Ammon's horn (tissue), 1 donor: ENCODE data around the gene FKRP.

Experiments
- DNase-seq: peaks from one replicate; pipeline ENCODE4 v3.0.0-alpha.2; 2016; ENCODE audit warnings: low spot score

FKRP gene

GRCh38 chr19:46732172-46732938 lies 13.5 kb upstream of the FKRP start:
- no peak for DNase-seq

- peak; percentile 72 for DNase-seq
Measured at GRCh38 chr19:46732966-46733689, 12.7 kb upstream of the FKRP start.

DNA sequence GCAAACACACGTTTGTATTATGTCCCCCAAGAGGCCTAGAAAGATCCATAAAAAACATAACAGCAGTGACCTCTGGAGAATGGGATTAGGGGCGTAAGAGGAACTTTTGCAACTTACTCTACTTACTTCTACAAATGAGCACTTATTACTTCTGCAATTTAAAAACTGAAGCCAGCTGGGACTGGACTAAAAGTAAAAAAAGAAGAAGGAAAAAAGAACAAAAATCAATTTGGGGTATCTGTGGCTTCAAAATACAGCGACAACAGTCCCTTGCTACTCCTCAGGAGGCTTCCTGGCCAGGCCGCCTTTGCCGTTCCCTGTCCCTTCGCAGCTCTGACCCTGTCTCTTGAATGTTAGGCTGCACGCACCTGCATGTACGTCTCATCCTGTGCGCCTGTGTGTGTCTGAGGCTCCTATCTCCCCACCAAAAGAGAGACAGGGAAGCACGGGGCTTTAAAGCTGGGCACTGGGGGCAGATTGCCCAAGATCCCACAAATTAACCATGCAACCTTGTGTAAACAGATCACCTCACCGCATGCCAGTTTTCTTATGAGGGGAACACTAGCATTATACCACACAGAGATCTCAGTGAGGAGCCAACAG lies 12.1 kb upstream of the FKRP start:
- DNase-seq, result no peak

- no peak for DNase-seq
Measured at GRCh38 chr19:46736531-46737297, 9.1 kb upstream of the FKRP start.

- DNase-seq, result no peak
Measured at GRCh38 chr19:46737298-46737654, 8.6 kb upstream of the FKRP start.

GRCh38 chr19:46737761-46738171 lies 8.1 kb upstream of the FKRP start:
- DNase-seq, result no peak

DNA sequence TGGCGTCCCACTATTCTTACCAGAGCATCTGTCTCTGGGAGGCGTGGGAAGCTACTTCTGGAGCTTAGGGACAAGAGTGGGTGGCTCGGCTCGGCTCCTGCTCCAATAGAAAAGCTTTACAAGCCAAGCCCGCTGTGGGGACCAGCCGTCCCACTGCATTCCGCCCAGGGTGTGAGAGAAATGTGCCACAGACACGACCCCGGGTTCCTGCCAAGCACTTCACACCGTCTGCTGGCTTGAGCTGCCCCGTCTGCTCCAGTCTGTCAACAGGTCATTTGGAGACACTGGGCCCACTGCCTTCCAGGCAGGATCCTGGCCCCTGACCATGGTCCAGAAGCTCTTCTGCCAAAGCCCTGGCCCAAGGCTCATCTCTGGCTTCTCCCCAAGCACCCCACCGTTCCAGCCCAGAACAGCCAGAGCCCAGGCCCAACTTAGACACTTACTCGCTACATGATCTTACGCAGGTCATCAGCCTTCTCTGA lies 6.5 kb upstream of the FKRP start:
- peak; percentile 79 for DNase-seq

DNA sequence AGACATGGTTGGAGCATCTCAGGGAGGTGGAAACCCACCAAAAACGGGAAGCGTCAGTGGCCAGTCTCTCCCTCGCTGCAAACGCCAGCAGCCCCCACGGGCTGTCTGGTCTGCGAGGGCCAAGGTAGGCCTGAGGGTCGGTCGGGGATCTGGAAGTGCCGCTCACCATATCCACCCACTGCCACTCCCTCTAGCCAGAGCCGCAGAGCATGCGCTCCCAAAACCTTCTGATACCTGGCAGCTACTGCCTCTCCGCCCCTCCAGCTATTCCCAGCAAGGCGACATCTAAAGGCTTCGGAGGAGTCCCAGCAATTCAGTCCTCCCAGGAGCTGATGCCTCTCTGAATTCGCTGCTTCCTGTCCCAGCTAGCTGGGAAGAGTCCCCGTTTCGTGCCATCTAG lies 4.4 kb upstream of the FKRP start:
- DNase-seq, result no peak

- DNase-seq, result no peak
Measured at GRCh38 chr19:46742926-46743480, 2.9 kb upstream of the FKRP start.

DNA sequence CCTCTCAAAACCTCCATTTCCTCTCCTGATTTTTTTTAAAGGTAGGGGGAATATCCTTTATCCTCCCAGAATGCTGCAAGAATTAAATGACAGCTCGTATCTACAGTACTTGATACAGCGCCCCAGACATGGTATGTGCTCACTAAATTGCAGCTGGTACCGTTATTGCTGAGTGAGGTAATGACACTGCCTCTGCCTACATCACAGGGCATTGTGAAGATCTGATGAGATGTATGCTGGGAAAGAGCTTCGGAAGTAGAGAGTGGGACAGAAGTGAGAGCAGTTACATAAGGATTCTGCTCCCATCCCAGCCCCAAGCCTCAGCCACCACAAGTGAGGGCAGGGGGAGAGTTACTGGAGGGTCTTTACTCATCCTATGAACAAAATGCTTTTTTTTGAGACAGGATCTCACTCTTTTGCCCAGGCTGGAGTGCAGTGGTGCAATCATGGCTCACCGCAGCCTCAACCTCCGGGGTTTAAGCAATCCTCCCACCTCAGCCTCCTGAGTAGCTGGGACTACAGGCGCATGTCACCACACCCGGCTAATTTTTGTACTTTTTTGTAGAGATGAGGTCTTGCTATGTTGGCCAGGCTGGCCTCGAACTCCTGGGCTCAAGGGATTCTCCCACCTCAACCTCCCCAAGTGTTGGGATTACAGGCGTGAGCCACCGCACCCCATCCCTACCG lies 1.7 kb upstream of the FKRP start:
- DNase-seq, result no peak

- no peak for DNase-seq
Measured at GRCh38 chr19:46745030-46745429, 827 bp upstream of the FKRP start.

DNA sequence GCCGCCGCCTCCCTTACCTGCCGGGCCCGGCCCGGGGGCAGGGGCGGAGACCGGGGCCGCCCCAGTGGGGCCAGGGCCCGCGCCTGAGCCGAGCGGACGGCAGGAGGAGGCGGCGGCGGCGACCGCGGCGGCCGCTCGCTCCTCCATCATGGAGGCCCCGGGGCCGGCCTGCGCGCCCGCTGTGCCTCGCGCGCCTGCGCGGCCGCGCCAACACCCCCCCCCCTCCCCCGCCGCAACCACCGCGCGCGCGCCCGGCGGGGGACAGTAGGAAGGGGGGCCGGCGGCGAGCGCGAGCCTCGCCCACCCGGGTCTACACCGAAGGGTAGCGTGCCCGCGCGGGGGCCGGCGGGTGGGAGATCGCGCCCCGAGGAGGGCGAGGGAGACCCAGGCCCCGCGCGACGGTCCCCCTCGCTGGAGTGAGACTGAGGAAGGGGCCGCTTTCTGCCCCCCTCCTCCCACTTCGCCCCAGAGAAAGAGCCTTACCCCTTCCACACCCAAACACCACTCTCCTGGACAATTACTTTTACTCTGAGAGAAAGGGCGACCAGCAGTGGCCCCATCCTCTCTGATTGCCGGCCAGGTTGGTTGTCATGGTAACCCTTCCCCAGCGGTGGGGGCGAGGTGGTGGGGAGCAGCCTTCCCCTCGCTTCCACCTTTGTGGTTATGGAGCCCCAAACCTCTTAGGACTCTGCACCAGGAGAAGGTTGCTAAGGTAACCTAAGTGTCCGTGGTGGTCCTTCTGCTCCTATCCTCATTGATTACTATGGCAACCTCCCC lies 612 bp downstream of the FKRP start, which contains the start of gene STRN4:
STRN4 (minus strand) TSS at position 170 of the 777 bp plus-strand sequence; CDS start at position 150, 20 bp downstream.
- DNase-seq, result peak; percentile 40

DNA sequence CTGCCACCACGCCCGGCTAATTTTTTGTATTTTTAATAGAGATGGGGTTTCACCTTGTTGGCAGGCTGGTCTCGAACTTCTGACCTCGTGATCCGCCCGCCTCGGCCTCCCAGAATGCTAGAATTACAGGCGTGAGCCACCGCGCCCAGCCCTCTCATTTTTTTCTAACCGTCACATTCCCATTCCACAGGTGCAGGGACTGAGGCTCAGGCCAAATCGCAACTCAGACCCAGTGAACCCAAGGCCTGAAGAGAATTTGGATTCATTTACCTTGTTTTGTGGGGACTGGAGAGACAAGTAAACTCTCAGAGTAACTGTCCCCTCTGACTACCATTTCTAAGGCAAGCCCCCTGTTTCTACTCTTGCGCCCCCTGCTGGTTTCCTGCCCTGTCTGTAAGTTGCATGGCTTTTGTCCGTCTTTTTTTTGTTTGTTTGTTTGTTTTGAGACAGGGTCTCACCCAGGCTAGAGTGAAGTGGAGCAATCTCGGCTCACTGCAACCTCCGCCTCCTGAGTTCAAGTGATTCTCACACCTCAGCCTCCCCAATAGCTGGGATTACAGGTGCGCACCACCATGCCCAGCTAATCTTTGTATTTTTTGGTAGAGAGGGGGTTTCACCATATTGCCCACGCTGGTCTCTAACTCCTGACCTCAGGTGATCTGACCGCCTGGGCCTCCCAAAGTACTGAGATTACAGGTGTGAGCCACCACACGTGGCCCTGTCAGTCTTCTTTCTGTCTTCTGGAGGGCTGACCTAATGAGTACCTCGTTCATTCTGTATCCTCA lies 2.7 kb downstream of the FKRP start:
- DNase-seq, result peak; percentile 62

- DNase-seq, result peak; percentile 34
Measured at GRCh38 chr19:46753420-46754155, 7.7 kb downstream of the FKRP start.

DNA sequence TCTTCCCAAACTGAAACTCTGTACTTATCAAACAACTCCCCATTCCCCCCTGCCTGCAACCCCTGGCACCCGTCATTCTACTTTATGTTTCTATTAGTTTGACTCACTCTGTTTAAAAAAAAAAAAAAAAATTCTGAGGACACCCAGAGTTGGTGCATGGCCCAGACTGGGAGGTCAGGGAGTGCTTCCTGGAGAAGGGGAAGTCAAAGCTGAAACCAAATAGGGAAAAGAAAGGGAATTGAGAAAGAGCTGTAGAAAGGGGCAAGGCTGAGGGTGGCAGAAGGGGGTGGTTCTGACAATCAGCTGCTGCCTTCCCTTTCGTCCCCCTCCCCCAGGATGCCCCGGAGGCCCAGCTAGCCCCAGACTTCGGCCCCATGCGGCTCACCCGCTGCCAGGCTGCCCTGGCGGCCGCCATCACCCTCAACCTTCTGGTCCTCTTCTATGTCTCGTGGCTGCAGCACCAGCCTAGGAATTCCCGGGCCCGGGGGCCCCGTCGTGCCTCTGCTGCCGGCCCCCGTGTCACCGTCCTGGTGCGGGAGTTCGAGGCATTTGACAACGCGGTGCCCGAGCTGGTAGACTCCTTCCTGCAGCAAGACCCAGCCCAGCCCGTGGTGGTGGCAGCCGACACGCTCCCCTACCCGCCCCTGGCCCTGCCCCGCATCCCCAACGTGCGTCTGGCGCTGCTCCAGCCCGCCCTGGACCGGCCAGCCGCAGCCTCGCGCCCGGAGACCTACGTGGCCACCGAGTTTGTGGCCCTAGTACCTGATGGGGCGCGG lies 9.4 kb downstream of the FKRP start:
- no peak for DNase-seq

GRCh38 chr19:46755853-46756543 lies 10.1 kb downstream of the FKRP start:
- no peak for DNase-seq

- no peak for DNase-seq
Measured at GRCh38 chr19:46756544-46756888, 10.7 kb downstream of the FKRP start.

DNA sequence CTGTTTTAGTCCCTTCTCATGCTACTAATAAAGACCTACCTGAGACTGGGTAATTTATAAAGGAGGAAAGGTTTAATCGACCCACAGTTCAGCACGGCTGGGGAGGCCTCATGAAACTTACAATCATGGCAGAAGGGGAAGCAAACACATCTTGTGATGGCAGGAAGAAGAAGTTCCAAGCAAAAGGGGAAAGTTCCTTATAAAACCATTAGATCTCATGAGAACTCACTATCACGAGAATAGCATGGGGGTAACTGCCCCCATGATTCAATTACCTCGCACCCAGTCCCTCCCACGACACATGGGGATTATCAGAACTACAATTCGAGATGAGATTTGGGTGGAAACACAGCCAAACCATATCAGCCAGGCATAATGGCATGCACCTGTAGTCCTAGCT lies 13.3 kb downstream of the FKRP start:
- DNase-seq, result no peak
